Right renal cortex interstitium (tissue), 3 donors: ENCODE results near the gene KRT6A. TPM values are rescaled to one million over a fixed set of nuclear protein-coding genes. Genes with fewer than 3 reads are reported as not detected.

Source experiments
- DNase-seq, 3 donors: peaks; one replicate each; pipeline ENCODE4 v3.0.0-alpha.2; 2013; ENCODE audit warnings: low read depth in 3 of 3, low spot score in 2 of 3
- polyA plus RNA-seq, 3 donors: library from polyadenylated mRNA; unstranded; fragments of 120-200 nt; gene quantifications; one replicate each; pipeline ENCODE4 v1.2.1, GENCODE V29; 2013; ENCODE audit not compliant: insufficient read length in 3 of 3

The KRT6A gene
- polyA plus RNA-seq, 3 donors: not detected

- DNase-seq: no peak
Measured at GRCh38 chr12:52438305-52439301, 54.5 kb downstream of the KRT6A start.

GRCh38 chr12:52437508-52437907, 55.5 kb downstream of the KRT6A start:
- no peak for DNase-seq

Other genes starting within 250 kb of the KRT6A start
- not detected for gene KRT86, start 218.6 kb downstream of the KRT6A start, polyA plus RNA-seq
- not detected for gene KRT81, start 201.7 kb downstream of the KRT6A start, polyA plus RNA-seq
- not detected for gene KRT83, start 171.9 kb downstream of the KRT6A start, polyA plus RNA-seq
- gene KRT85, start 125.8 kb downstream of the KRT6A start, polyA plus RNA-seq: not detected
- not detected for gene KRT84, start 107.6 kb downstream of the KRT6A start, polyA plus RNA-seq
- not detected for gene KRT82, start 86.9 kb downstream of the KRT6A start, polyA plus RNA-seq
- not detected for gene KRT75, start 58.9 kb downstream of the KRT6A start, polyA plus RNA-seq
- gene KRT6B, start 41.1 kb downstream of the KRT6A start, polyA plus RNA-seq: not detected
- not detected for gene KRT6C, start 19.5 kb downstream of the KRT6A start, polyA plus RNA-seq
- under 1 TPM in 1 of 3 donors, not detected in 2; 0.40 TPM for gene KRT5, start 27.1 kb upstream of the KRT6A start, polyA plus RNA-seq
- gene KRT71, start 59.9 kb upstream of the KRT6A start, polyA plus RNA-seq: not detected
- not detected for gene KRT74, start 80.6 kb upstream of the KRT6A start, polyA plus RNA-seq
- gene KRT72, start 108.2 kb upstream of the KRT6A start, polyA plus RNA-seq: not detected
- gene KRT73, start 125.3 kb upstream of the KRT6A start, polyA plus RNA-seq: not detected
- gene KRT2, start 159.0 kb upstream of the KRT6A start, polyA plus RNA-seq: not detected
- under 1 TPM; 0.19 to 0.45 (median 0.31) TPM for gene KRT1, start 187.2 kb upstream of the KRT6A start, polyA plus RNA-seq
- not detected for gene KRT77, start 210.3 kb upstream of the KRT6A start, polyA plus RNA-seq